Measurements from ENCODE around the gene COL24A1.

GRCh38 chr1:86149591-86149990, 7.0 kb downstream of the COL24A1 start:
- TF ChIP-seq EZH2 (IDR thresholded peaks at IDR 0.05) (no peak), POLR2AphosphoS5 (IDR thresholded peaks at IDR 0.05; ENCODE audit: borderline replicate concordance, low read depth, low read length) (no peak)
